SK-N-SH (cell line): ENCODE measurements around the gene DLGAP5. TPM values are rescaled to one million over a fixed set of nuclear protein-coding genes. Genes with fewer than 3 reads are reported as not detected.

ENCODE experiments used
- CTCF ChIA-PET: fragments of 300-600, 350-600 bp; formaldehyde crosslinking; extraction: SDS; loops from one replicate; lab custom pipeline; 2021; lab: Yijun Ruan, JAX
- POLR2A ChIA-PET: fragments of 350-600 bp; sonication (Branson Sonifier 250); formaldehyde crosslinking; extraction: SDS; loops from one replicate; lab custom pipeline; 2020; ENCODE audit warnings: antibody characterized with exemption, inconsistent platforms; lab: Yijun Ruan, JAX
- DNase-seq: peaks from one replicate; pipeline ENCODE4 v3.0.0; 2012
- H2AFZ ChIP-seq: fragments of 200-600 bp; sonication (generic); 2 replicates; pipeline ENCODE4 v1.8.1; 2016; ENCODE audit warnings: antibody characterized with exemption, mild to moderate bottlenecking, low read depth
- H3F3A ChIP-seq: fragments of 200-600 bp; sonication (generic); replicated peaks from 2 replicates; pipeline ENCODE3; 2016; ENCODE audit warnings: antibody characterized with exemption, mild to moderate bottlenecking; ENCODE audit not compliant: insufficient read depth
- H3K27ac ChIP-seq, 2 experiments: fragments of 200-500 bp in 1 of 2; fragments of 200-600 bp in 1 of 2; sonication (Bioruptor generic) in 1 of 2; sonication (generic), shearing (Covaris generic) in 1 of 2; 2 replicates each; pipeline versions ENCODE4 v1.5.1 to v1.6.1; 2014 to 2016; ENCODE audit warnings: low read depth in 2 of 2, inconsistent platforms in 1 of 2, low read length in 1 of 2, mild to moderate bottlenecking in 1 of 2, mixed read lengths in 1 of 2
- H3K27me3 ChIP-seq: fragments of 200-600 bp; sonication (generic), shearing (Covaris generic); 2 replicates; pipeline ENCODE4 v1.6.1; 2016; ENCODE audit warnings: mixed run types; ENCODE audit not compliant: insufficient read depth
- H3K36me3 ChIP-seq, 2 experiments: fragments of 200-500 bp in 1 of 2; fragments of 200-600 bp in 1 of 2; sonication (Bioruptor generic) in 1 of 2; sonication (generic) in 1 of 2; replicated peaks in 1 of 2; 2 replicates each; pipeline versions ENCODE3 to v1.5.1; 2014 to 2016; ENCODE audit warnings: low read length in 1 of 2, mild to moderate bottlenecking in 1 of 2; ENCODE audit not compliant: insufficient read depth in 2 of 2, control insufficient read depth in 1 of 2
- H3K4me1 ChIP-seq, 2 experiments: fragments of 200-500 bp in 1 of 2; fragments of 200-600 bp in 1 of 2; sonication (Bioruptor generic) in 1 of 2; sonication (generic), shearing (Covaris generic) in 1 of 2; 2 replicates each; pipeline versions ENCODE4 v1.5.1 to v1.6.1; 2014 to 2016; ENCODE audit warnings: low read depth in 1 of 2, low read length in 1 of 2, mixed run types in 1 of 2; ENCODE audit not compliant: insufficient read depth in 2 of 2, control insufficient read depth in 1 of 2
- H3K4me2 ChIP-seq: fragments of 200-600 bp; sonication (generic), shearing (Covaris generic); 2 replicates; pipeline ENCODE4 v1.6.1; 2017; ENCODE audit warnings: mixed run types
- H3K4me3 ChIP-seq, 2 experiments: fragments of 200-500 bp in 1 of 2; fragments of 200-600 bp in 1 of 2; sonication (Bioruptor generic) in 1 of 2; sonication (generic), shearing (Covaris generic) in 1 of 2; 2 replicates each; pipeline versions ENCODE4 v1.5.1 to v1.8.1; 2014 to 2016; ENCODE audit warnings: low read depth in 2 of 2, inconsistent platforms in 1 of 2, low read length in 1 of 2, mild to moderate bottlenecking in 1 of 2, mixed read lengths in 1 of 2, moderate library complexity in 1 of 2
- H3K79me2 ChIP-seq: fragments of 200-600 bp; sonication (generic); 2 replicates; pipeline ENCODE4 v1.8.1; 2017; ENCODE audit warnings: mild to moderate bottlenecking; ENCODE audit not compliant: insufficient read depth
- H3K9ac ChIP-seq: fragments of 200-600 bp; sonication (generic); 2 replicates; pipeline ENCODE4 v1.6.1; 2017; ENCODE audit warnings: mixed run types
- H3K9me2 ChIP-seq: fragments of 200-600 bp; sonication (generic); 2 replicates; pipeline ENCODE4 v1.6.1; 2017; ENCODE audit warnings: mixed run types
- H3K9me3 ChIP-seq: fragments of 200-600 bp; sonication (generic); 2 replicates; pipeline ENCODE4 v1.6.1; 2017; ENCODE audit warnings: mixed run types, mild to moderate bottlenecking, moderate library complexity
- H4K20me1 ChIP-seq: fragments of 200-600 bp; sonication (generic); 2 replicates; pipeline ENCODE4 v1.6.1; 2017; ENCODE audit warnings: mild to moderate bottlenecking, mixed run types; ENCODE audit not compliant: insufficient read depth
- ELF1 ChIP-seq: IDR thresholded peaks from 2 replicates; pipeline ENCODE4 v1.4.0; 2012
- EP300 ChIP-seq, 2 experiments: IDR thresholded peaks; 2 replicates each; pipeline versions ENCODE4 v1.4.0 to v1.6.1; 2012; ENCODE audit warnings: borderline replicate concordance in 1 of 2, low read depth in 1 of 2, low read length in 1 of 2
- FOXM1 ChIP-seq: IDR thresholded peaks from 2 replicates; pipeline ENCODE4 v1.4.0; 2012; ENCODE audit warnings: low read depth, mild to moderate bottlenecking
- GATA2 ChIP-seq: sonication (generic); formaldehyde crosslinking; IDR thresholded peaks from 2 replicates; pipeline ENCODE4 v1.5.0; 2020; ENCODE audit warnings: mild to moderate bottlenecking, missing genetic modification reagents
- IRF3 ChIP-seq: fragments of 150-350 bp; IDR thresholded peaks from 2 replicates; pipeline ENCODE4 v1.6.1; 2016; ENCODE audit warnings: mild to moderate bottlenecking, low read depth, low read length
- JUND ChIP-seq: IDR thresholded peaks from 2 replicates; pipeline ENCODE4 v1.4.0; 2012
- MEF2A ChIP-seq: IDR thresholded peaks from 2 replicates; pipeline ENCODE4 v1.4.0; 2012; ENCODE audit warnings: low read depth, borderline replicate concordance
- MXI1 ChIP-seq: IDR thresholded peaks from 2 replicates; pipeline ENCODE4 v1.6.1; 2012; ENCODE audit warnings: mild to moderate bottlenecking, low read depth, low read length, improper control_type of control experiment
- POLR2AphosphoS5 ChIP-seq: IDR thresholded peaks from 2 replicates; pipeline ENCODE4 v1.6.1; 2012; ENCODE audit warnings: low read depth, low read length
- RAD21 ChIP-seq: IDR thresholded peaks from 2 replicates; pipeline ENCODE4 v1.6.1; 2012; ENCODE audit warnings: mild to moderate bottlenecking, low read length
- RCOR1 ChIP-seq: fragments of 150-350 bp; IDR thresholded peaks from 2 replicates; pipeline ENCODE4 v1.6.1; 2017; ENCODE audit warnings: antibody characterized with exemption, low read length
- RFX5 ChIP-seq: IDR thresholded peaks from 2 replicates; pipeline ENCODE4 v1.6.1; 2012; ENCODE audit warnings: mild to moderate bottlenecking, improper control_type of control experiment, low read length
- RXRA ChIP-seq: IDR thresholded peaks from 2 replicates; pipeline ENCODE4 v1.4.0; 2012; ENCODE audit warnings: low read depth, mild to moderate bottlenecking, borderline replicate concordance
- SMC3 ChIP-seq: IDR thresholded peaks from 2 replicates; pipeline ENCODE4 v1.6.1; 2012; ENCODE audit warnings: low read depth, low read length, improper control_type of control experiment
- TAF1 ChIP-seq: IDR thresholded peaks from 2 replicates; pipeline ENCODE4 v1.6.1; 2012; ENCODE audit warnings: low read depth, mild to moderate bottlenecking, low read length, moderate library complexity, borderline replicate concordance
- TCF12 ChIP-seq: IDR thresholded peaks from 2 replicates; pipeline ENCODE4 v1.4.0; 2012
- WGBS: methylation state at CpG from one replicate; pipeline ENCODE4 v1.1.6; 2017; ENCODE audit warnings: low lambda C conversion rate; 5-methylcytosine and 5-hydroxymethylcytosine counted together
- polyA plus RNA-seq, 3 experiments: library from polyadenylated mRNA; depleted of rRNA; stranded (reverse); fragments of >200 nt; gene quantifications; 2 replicates each; pipeline ENCODE4 v1.2.3, GENCODE V29; 2012
- TF ChIP-seq, protein P1 (sequence below): IDR thresholded peaks from 2 replicates; pipeline ENCODE4 v1.4.0; 2012; ENCODE audit warnings: low read depth, borderline replicate concordance

DLGAP5 gene
- polyA plus RNA-seq, 1 of the 3 experiments (the other 2 are of a cell fraction) = 6.4 TPM

DNA sequence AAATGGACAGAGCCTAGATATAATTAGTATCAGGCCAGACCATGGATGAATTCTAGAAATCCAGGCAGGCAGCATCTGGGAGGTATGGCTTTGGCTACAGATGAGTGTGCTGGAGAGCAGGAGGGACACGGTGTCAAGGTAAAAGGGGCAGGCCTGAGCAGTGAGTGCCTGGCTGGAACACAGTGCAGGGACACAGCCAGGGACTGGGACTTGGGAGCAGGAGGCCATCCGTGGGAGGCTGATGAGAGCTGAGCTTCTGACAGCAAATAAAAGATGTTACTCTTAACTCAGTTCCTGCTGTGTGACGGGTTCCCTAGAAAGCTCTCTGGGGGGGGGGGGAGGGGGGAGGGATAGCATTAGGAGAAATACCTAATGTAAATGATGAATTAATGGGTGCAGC lies 75.9 kb downstream of the DLGAP5 start:
- DNase-seq = no peak
- Histone ChIP-seq H2AFZ (no peak overlapping the region), H3K36me3 (no peaks in the 10 kb centered on the region), H3K27ac (peak overlapping the region in 1 of 2 experiments; percentile 28; a peak in 1 of 4 replicates), H3K4me1 (peaks cover 0 to 17% of the 10 kb centered on the region in 2 experiments; a peak in 1 of 4 replicates)
- TF ChIP-seq SMC3 (no peak), RAD21 (no peak), MXI1 (no peak), ELF1 (no peak), IRF3 (no peak), RCOR1 (no peak)
- TF ChIP-seq, all 33 proteins: peak for 0
- no peaks in the 10 kb centered on the region for H3K27me3 ChIP-seq
- ChIA-PET CTCF (interaction anchor here (0.9 to 1.3 kb wide), 3 partner anchors 24 to 64 kb away, joined by 3 to 4 read pairs (median 3); no protein-coding TSS in a partner anchor), POLR2A (interaction anchor here (0.6 kb wide), 1 partner anchor 19 kb away, joined by 4 read pairs; no protein-coding TSS in a partner anchor)
- no peaks in the 10 kb centered on the region for H3K9me3 ChIP-seq
- H3K9ac ChIP-seq = no peak overlapping the region
- no peak overlapping the region for H3K4me3 ChIP-seq
- no peaks in the 10 kb centered on the region for H3K79me2 ChIP-seq
- 75% methylated on average over 3 of the region's 3 CpGs for WGBS
- H4K20me1 ChIP-seq = no peaks in the 10 kb centered on the region
- no peaks in the 10 kb centered on the region for H3K9me2 ChIP-seq
- H3K4me2 ChIP-seq = no peak overlapping the region
- no peaks in the 10 kb centered on the region for H3F3A ChIP-seq

DNA sequence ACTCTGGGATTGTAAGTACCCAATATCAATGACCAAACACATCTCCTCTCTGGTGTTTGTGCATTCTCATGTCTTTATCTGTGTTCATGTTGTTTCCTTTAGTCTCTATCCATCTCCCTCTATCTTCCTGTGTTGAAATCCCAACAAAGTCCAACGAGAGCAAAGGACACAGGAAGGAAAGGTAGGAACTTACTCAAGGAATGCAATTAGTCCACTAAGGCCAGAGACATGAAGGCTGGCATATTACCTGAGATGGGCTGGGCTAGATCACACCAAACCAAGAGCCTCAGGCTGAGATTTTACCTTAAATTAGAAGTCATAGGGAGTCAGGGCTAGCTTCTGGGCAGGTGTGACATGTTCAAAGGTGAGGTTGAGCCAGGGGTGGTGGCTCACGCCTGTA lies 76.7 kb downstream of the DLGAP5 start:
- no peaks in the 10 kb centered on the region for H3F3A ChIP-seq
- no peak overlapping the region for H2AFZ ChIP-seq
- H3K27ac ChIP-seq = no peak overlapping the region
- no peaks in the 10 kb centered on the region for H3K9me3 ChIP-seq
- POLR2A ChIA-PET = no interaction called here
- WGBS = 77% methylated on average over 2 of the region's 2 CpGs
- no peak overlapping the region for H3K4me3 ChIP-seq
- no peaks in the 10 kb centered on the region for H3K9me2 ChIP-seq
- CTCF ChIA-PET = interaction anchor here (0.7 to 1.3 kb wide), 4 partner anchors 23 to 63 kb away, joined by 3 to 5 read pairs (median 4); no protein-coding TSS in a partner anchor
- TF ChIP-seq TCF12 (no peak), RCOR1 (no peak), RXRA (no peak), EP300 (IDR thresholded peaks at IDR 0.05; ENCODE audit: borderline replicate concordance in 1 of 2, low read depth in 1 of 2, low read length in 1 of 2) (no peak), FOXM1 (no peak), POLR2AphosphoS5 (no peak), RFX5 (no peak), GATA2 (no peak), MEF2A (no peak), TAF1 (no peak), JUND (no peak), MXI1 (no peak)
- TF ChIP-seq, protein P1, sequence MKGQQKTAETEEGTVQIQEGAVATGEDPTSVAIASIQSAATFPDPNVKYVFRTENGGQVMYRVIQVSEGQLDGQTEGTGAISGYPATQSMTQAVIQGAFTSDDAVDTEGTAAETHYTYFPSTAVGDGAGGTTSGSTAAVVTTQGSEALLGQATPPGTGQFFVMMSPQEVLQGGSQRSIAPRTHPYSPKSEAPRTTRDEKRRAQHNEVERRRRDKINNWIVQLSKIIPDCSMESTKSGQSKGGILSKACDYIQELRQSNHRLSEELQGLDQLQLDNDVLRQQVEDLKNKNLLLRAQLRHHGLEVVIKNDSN = no peak
- DNase-seq = no peak
- H3K4me2 ChIP-seq = no peak overlapping the region
- no peaks in the 10 kb centered on the region for H4K20me1 ChIP-seq
- H3K9ac ChIP-seq = no peak overlapping the region
- peaks cover 0 to 17% of the 10 kb centered on the region in 2 experiments; a peak in 1 of 4 replicates for H3K4me1 ChIP-seq
- no peaks in the 10 kb centered on the region for H3K27me3 ChIP-seq
- no peaks in the 10 kb centered on the region for H3K79me2 ChIP-seq
- no peaks in the 10 kb centered on the region for H3K36me3 ChIP-seq
